HG02678 (cell line): Measurements from ENCODE around the gene PNKD.

Source experiments
- ATAC-seq: cut with Tn5 transposase; IDR thresholded peaks from one replicate; pipeline ENCODE4 v1.9.1; 2021; ENCODE audit warnings: mild to moderate bottlenecking, moderate library complexity; ENCODE audit not compliant: unreplicated experiment

Gene PNKD

GRCh38 chr2:218368621-218369153, 98.4 kb downstream of the PNKD start:
- no peak for ATAC-seq

GRCh38 chr2:218369330-218369729, 99.0 kb downstream of the PNKD start:
- no peak for ATAC-seq

GRCh38 chr2:218370410-218371063, 100.2 kb downstream of the PNKD start:
- ATAC-seq = no peak

GRCh38 chr2:218371983-218372350, 101.6 kb downstream of the PNKD start:
- ATAC-seq = no peak

DNA sequence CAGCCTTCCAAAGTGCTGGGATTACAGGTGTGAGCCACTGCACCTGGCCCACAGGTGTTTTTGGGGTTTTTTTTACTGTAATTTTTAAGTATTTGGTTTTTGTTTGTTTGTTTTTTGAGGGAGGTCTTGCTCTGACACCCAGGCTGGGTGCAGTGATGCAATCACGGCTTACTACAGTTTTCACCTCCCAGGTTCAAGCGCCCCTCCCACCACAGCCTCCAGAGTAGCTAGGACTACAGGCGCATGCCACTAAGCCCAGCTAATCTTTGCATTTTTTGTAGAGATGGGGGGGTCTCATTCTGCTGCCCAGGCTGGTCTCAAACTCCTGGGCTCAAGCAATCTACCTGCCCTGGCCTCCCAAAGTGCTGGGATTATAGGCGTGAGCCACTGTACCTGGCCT, 104.5 kb downstream of the PNKD start:
- no peak for ATAC-seq

DNA sequence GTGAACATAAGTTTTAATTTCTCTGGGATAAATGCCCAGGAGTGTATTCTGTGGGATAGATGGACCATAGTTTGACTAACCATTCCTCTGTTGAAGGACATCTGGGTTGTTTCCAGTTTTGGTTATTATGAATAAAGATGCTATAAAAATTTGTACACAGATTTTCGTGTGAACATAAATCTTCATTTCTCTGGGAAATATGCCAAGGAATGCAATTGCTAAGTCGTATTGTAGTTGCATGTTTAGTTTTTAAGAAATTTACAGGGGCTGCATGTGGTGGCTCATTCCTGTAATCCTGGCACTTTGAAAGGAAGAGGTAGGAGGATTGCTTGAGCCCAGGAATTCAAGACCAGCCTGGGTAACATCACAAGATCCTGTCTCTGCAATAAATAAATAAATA, 104.9 kb downstream of the PNKD start:
- ATAC-seq = no peak

GRCh38 chr2:218378053-218378452, 107.7 kb downstream of the PNKD start:
- ATAC-seq = no peak

DNA sequence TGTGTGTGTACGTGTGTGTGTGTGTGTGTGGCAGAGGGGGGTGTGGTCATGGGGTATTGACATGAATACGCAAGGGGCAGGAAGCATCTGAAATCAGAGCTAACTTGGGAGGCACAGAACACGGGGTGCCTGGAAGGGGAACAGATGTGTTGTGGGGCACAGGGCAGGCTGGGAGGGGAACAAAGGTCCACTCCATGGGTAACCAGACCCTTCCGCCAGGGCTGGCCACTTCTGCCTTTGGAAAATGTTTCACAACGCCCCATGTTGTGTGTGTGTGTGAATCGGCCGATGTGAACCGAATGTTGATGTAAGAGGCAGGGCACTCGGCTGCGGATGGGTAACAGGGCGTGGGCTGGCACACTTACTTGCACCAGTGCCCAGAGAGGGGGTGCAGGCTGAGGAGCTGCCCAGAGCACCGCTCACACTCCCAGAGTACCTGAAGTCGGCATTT, 111.6 kb downstream of the PNKD start, which contains the start of gene SLC11A1:
TSS of gene SLC11A1 (plus strand) at position 358 of the 451 bp plus-strand sequence. CDS start 96 bp downstream, outside the sequence.
- ATAC-seq = no peak

GRCh38 chr2:218382785-218383184, 112.5 kb downstream of the PNKD start:
- no peak for ATAC-seq

- ATAC-seq = no peak
Measured at GRCh38 chr2:218383892-218384519, 113.7 kb downstream of the PNKD start.

- ATAC-seq = no peak
Measured at GRCh38 chr2:218384975-218385374, 114.7 kb downstream of the PNKD start.

- no peak for ATAC-seq
Measured at GRCh38 chr2:218386505-218387368, 116.4 kb downstream of the PNKD start.

- ATAC-seq = no peak
Measured at GRCh38 chr2:218387369-218388194, 117.3 kb downstream of the PNKD start.

- no peak for ATAC-seq
Measured at GRCh38 chr2:218389333-218390150, 119.2 kb downstream of the PNKD start.

- ATAC-seq = no peak
Measured at GRCh38 chr2:218391202-218391601, 120.9 kb downstream of the PNKD start.

DNA sequence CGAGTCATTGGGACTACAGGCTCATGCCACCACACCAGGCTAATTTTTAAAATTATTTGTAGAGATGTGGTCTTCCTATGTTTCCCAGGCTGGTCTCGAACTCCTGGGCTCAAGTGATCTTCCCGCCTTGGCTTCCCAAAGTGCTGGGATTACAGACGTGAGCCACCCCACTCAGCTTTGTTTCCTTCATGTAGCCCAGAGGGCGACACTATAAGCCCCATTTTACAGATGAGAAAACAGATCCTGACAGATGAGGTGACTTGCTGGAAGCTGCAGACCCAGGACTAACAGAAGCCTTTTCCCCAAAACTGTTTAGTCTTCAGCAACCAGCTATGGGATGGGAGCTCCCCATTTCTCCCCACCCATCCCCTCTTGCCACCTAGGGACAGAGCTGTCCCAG, 122.1 kb downstream of the PNKD start:
- no peak for ATAC-seq

DNA sequence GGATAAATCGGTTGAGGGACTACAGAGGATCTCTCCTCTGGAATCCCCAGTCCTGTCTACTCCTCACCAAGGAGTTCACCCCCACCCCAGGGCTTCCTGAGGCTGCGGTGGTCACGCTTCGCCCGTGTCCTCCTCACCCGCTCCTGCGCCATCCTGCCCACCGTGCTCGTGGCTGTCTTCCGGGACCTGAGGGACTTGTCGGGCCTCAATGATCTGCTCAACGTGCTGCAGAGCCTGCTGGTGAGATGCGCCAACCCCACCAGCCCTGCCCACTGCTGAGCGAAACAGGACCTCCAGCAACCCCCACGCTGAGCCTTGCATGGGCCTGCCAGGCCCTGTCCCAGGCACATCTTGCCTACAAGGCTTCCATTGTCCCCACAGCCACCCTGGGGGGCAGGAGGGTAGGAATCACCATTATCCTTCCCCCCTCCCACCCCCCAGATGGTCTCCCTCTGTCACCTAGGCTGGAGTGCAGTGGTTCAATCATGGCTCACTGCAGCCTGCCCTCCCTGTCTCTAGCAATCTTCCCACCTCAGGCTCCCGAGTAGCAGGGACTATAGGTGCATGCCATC, 122.7 kb downstream of the PNKD start:
- no peak for ATAC-seq

GRCh38 chr2:218393750-218394290, 123.5 kb downstream of the PNKD start:
- no peak for ATAC-seq
